Right atrium auricular region (tissue), 2 donors: Measurements from ENCODE around the gene EEF1AKMT2. TPM values are rescaled to one million over a fixed set of nuclear protein-coding genes. Genes with fewer than 3 reads are reported as not detected.

Experiments used
- DNase-seq: peaks from one replicate; pipeline ENCODE4 v3.0.0-alpha.2; 2019; ENCODE audit warnings: low spot score
- H3K27ac ChIP-seq, 2 donors: fragments of 200-600 bp; sonication (generic); 1 replicate in 1 of 2; 2 replicates in 1 of 2; pipeline ENCODE4 v1.5.1; 2016 to 2019
- H3K27me3 ChIP-seq, 2 donors: fragments of 200-600 bp; sonication (generic); one replicate each; pipeline versions ENCODE4 v1.5.1 to v1.6.0; 2017 to 2019
- H3K36me3 ChIP-seq: fragments of 200-600 bp; sonication (generic); one replicate; pipeline ENCODE4 v1.5.1; 2016
- H3K4me1 ChIP-seq, 2 donors: fragments of 200-600 bp; sonication (generic); one replicate each; pipeline versions ENCODE4 v1.5.1 to v1.6.0; 2017 to 2019
- H3K4me3 ChIP-seq, 2 donors: fragments of 200-600 bp; sonication (generic); 1 replicate in 1 of 2; 2 replicates in 1 of 2; pipeline ENCODE4 v1.5.1; 2017 to 2019; ENCODE audit warnings: mild to moderate bottlenecking in 1 of 2, moderate library complexity in 1 of 2
- H3K9me3 ChIP-seq, 2 donors: fragments of 200-600 bp; sonication (generic); one replicate each; pipeline ENCODE4 v1.5.1; 2019
- CTCF ChIP-seq, 2 donors: fragments of 200-600 bp; sonication (generic); IDR thresholded peaks; one replicate each; pipeline ENCODE4 v1.5.1; 2019; ENCODE audit warnings: antibody characterized with exemption in 2 of 2
- total RNA-seq, 2 donors: library from RNA; depleted of rRNA; stranded (reverse); fragments of >200 nt; gene quantifications; one replicate each; pipeline ENCODE4 v1.1.0, GENCODE V29; 2016

EEF1AKMT2 gene
- total RNA-seq, 2 donors from 2014 or later = 9.6 to 10.2 TPM

GRCh38 chr10:124724279-124725027 lies 67.2 kb downstream of the EEF1AKMT2 start:
- no peaks in the 10 kb centered on the region for H3K9me3 ChIP-seq
- H3K36me3 ChIP-seq = no peaks in the 10 kb centered on the region
- DNase-seq = no peak
- peaks cover 0 to 99% of the 10 kb centered on the region in 2 donors for H3K4me1 ChIP-seq
- no peaks in the 10 kb centered on the region for H3K27me3 ChIP-seq
- H3K4me3 ChIP-seq = no peak overlapping the region
- no peak for TF ChIP-seq CTCF (IDR thresholded peaks at IDR 0.05)
- peak overlapping the region; percentile 84 to 86 for H3K27ac ChIP-seq

- DNase-seq = no peak
- Histone ChIP-seq H3K4me3 (no peak overlapping the region), H3K4me1 (peaks cover 0 to 99% of the 10 kb centered on the region in 2 donors)
Measured at GRCh38 chr10:124723826-124724225, 67.9 kb downstream of the EEF1AKMT2 start.

GRCh38 chr10:124722798-124723783 lies 68.6 kb downstream of the EEF1AKMT2 start:
- H3K4me1 ChIP-seq = peaks cover 0 to 99% of the 10 kb centered on the region in 2 donors

More at GRCh38 chr10:124723826-124724225, 67.9 kb downstream of the EEF1AKMT2 start:
- Histone ChIP-seq H3K9me3 (no peaks in the 10 kb centered on the region), H3K27me3 (no peaks in the 10 kb centered on the region), H3K27ac (peak overlapping the region; percentile 84 to 86), H3K36me3 (no peaks in the 10 kb centered on the region)
- TF ChIP-seq CTCF (IDR thresholded peaks at IDR 0.05) = no peak

GRCh38 chr10:124721330-124722045 lies 70.2 kb downstream of the EEF1AKMT2 start:
- Histone ChIP-seq H3K4me1 (peaks cover 0 to 99% of the 10 kb centered on the region in 2 donors), H3K9me3 (no peaks in the 10 kb centered on the region), H3K27ac (peak overlapping the region; percentile 84 to 86), H3K36me3 (no peaks in the 10 kb centered on the region), H3K27me3 (no peaks in the 10 kb centered on the region), H3K4me3 (no peak overlapping the region)
- peak; percentile 90 for DNase-seq
- no peak for TF ChIP-seq CTCF (IDR thresholded peaks at IDR 0.05)

More at GRCh38 chr10:124722798-124723783, 68.6 kb downstream of the EEF1AKMT2 start:
- no peak for TF ChIP-seq CTCF (IDR thresholded peaks at IDR 0.05)
- H3K9me3 ChIP-seq = no peaks in the 10 kb centered on the region
- H3K36me3 ChIP-seq = no peaks in the 10 kb centered on the region
- H3K27me3 ChIP-seq = no peaks in the 10 kb centered on the region
- no peak for DNase-seq
- H3K27ac ChIP-seq = peak overlapping the region; percentile 84 to 86
- no peak overlapping the region for H3K4me3 ChIP-seq

GRCh38 chr10:124719213-124719851 lies 72.4 kb downstream of the EEF1AKMT2 start:
- peak overlapping the region; percentile 60 to 84 for H3K27ac ChIP-seq
- DNase-seq = no peak
- no peaks in the 10 kb centered on the region for H3K27me3 ChIP-seq
- H3K9me3 ChIP-seq = no peaks in the 10 kb centered on the region
- H3K4me1 ChIP-seq = peaks cover 0 to 89% of the 10 kb centered on the region in 2 donors
- no peaks in the 10 kb centered on the region for H3K36me3 ChIP-seq
- no peak overlapping the region for H3K4me3 ChIP-seq
- peak; percentile 36 to 71 for TF ChIP-seq CTCF (IDR thresholded peaks at IDR 0.05)
